Bronchial epithelial cell (primary cell): ENCODE data around the gene FAM81A. TPM values are rescaled to one million over a fixed set of nuclear protein-coding genes. Genes with fewer than 3 reads are reported as not detected.
"Not testable (repeated sequence)": the region's sequence is repeated elsewhere in the genome, so short reads cannot be mapped to it uniquely, and the experiment has no call there.

Experiments
- DNase-seq: peaks from one replicate; pipeline ENCODE4 v3.0.0-alpha.2; 2010; ENCODE audit warnings: low read depth
- FAIRE-seq: peaks from 2 replicates; lab custom pipeline; 2011; peaks lifted over from hg19 to GRCh38; lab: Jason Lieb, UNC
- H3K27me3 ChIP-seq: 2 replicates; pipeline ENCODE4 v1.5.1; 2011; ENCODE audit warnings: low read length; ENCODE audit not compliant: control insufficient read depth, insufficient read depth
- H3K36me3 ChIP-seq: 2 replicates; pipeline ENCODE4 v1.5.1; 2011; ENCODE audit warnings: low read length; ENCODE audit not compliant: control insufficient read depth, insufficient read depth
- H3K4me3 ChIP-seq: 2 replicates; pipeline ENCODE4 v1.5.1; 2011; ENCODE audit warnings: mild to moderate bottlenecking, low read depth, low read length, control low read depth
- total RNA-seq: library from RNA; depleted of rRNA; stranded (reverse); fragments of >200 nt; gene quantifications from 2 replicates; pipeline ENCODE4 v1.2.1, GENCODE V29; 2014
- TF ChIP-seq, protein P1 (sequence below): IDR thresholded peaks from 2 replicates; pipeline ENCODE4 v1.5.1; 2011; ENCODE audit warnings: mild to moderate bottlenecking, moderate library complexity, low read length, control low read depth, inconsistent platforms; ENCODE audit not compliant: insufficient read depth, severe bottlenecking

The FAM81A gene
- total RNA-seq, 1 donor from 2014 or later = 0.26 TPM

DNA sequence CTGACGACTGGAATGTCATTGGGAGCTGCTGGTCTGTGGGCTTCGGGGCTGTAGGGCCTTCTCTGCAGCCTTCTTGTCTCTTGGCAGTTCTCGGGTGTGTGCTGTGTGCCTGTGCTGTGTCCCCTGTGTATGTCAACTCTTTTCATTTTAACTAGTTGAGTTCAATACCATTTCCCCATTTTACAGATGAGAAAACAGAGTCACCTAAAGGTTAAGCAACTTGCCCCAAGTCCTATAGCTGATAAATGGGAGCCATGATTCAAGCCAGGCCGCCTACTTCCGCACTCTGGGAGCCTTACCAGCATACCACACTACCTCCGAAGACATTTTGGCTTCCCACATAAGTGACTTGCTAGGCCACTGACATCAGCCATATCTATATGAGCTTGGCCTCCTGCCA is 85.7 kb downstream of the FAM81A start:
- DNase-seq (no peak), FAIRE-seq (no peak)
- H3K27me3 ChIP-seq = no peaks in the 10 kb centered on the region
- TF ChIP-seq, protein P1, sequence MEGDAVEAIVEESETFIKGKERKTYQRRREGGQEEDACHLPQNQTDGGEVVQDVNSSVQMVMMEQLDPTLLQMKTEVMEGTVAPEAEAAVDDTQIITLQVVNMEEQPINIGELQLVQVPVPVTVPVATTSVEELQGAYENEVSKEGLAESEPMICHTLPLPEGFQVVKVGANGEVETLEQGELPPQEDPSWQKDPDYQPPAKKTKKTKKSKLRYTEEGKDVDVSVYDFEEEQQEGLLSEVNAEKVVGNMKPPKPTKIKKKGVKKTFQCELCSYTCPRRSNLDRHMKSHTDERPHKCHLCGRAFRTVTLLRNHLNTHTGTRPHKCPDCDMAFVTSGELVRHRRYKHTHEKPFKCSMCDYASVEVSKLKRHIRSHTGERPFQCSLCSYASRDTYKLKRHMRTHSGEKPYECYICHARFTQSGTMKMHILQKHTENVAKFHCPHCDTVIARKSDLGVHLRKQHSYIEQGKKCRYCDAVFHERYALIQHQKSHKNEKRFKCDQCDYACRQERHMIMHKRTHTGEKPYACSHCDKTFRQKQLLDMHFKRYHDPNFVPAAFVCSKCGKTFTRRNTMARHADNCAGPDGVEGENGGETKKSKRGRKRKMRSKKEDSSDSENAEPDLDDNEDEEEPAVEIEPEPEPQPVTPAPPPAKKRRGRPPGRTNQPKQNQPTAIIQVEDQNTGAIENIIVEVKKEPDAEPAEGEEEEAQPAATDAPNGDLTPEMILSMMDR = no peak
- H3K4me3 ChIP-seq = no peak overlapping the region
- no peaks in the 10 kb centered on the region for H3K36me3 ChIP-seq

DNA sequence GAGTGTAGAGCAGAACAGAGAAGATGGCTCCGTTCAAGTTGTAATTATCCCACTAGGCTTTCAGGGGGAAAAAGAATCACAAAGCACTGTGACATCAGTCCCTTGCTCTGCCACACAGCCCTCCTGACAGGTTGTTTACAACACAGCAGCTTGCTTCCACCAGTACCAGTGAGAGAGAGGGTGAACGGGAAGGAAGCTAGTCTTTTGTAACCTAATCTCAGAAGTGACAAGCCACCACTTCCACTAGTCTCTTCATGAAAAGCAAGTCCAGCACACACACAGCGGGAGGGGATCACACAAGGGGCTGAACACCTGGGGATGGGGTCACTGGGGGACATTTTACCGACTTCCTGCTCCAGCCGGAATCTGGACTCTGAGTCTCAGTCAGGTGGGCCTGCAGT is 86.3 kb downstream of the FAM81A start:
- H3K27me3 ChIP-seq = no peaks in the 10 kb centered on the region
- DNase-seq (no peak), FAIRE-seq (no peak)
- H3K4me3 ChIP-seq = no peak overlapping the region
- no peaks in the 10 kb centered on the region for H3K36me3 ChIP-seq
- TF ChIP-seq, protein P1 = no peak

DNA sequence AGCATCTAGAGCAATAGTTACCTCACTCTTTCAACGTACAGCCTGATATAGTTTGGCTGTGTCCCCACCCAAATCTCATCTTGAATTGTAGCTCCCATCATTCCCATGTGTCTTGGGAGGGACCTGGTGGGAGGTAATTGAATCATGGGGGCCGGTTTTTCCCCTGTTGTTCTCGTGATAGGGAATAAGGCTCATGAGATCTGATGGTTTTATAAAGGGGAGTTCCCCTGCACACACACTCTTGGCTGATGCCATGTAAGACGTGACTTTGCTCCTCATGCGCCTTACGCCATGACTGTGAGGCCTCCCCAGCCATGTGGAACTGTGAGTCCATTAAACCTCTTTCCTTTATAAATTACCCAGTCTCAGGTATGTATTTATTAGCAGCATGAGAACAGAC is 88.5 kb downstream of the FAM81A start:
- H3K36me3 ChIP-seq, FAIRE-seq, DNase-seq, H3K4me3 ChIP-seq, H3K27me3 ChIP-seq: not testable (repeated sequence)

DNA sequence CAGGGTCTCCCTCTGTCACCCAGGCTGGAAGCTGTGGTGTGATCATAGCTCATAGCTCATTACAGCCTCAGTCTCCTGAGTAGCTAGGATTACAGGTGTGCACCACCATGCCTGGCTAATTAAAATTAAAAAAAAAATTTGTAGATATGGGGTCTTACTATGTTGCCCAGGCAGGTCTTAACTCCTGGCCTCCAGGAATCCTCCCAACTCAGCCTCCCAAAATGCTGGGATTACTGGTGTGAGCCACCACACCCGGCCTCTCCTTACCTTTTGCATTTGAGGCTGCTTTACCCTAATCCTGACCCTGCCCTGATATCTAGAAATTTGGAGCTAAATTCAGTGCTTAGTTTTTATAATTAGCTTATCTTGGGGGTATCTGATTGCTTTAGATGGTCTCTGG is 90.4 kb downstream of the FAM81A start:
- TF ChIP-seq, protein P1 = no peak
- FAIRE-seq (no peak), DNase-seq (no peak)
- H3K36me3 ChIP-seq = no peaks in the 10 kb centered on the region
- H3K4me3 ChIP-seq = no peak overlapping the region
- no peaks in the 10 kb centered on the region for H3K27me3 ChIP-seq

- FAIRE-seq (no peak), DNase-seq (peak; percentile 79)
- no peaks in the 10 kb centered on the region for H3K27me3 ChIP-seq
- TF ChIP-seq, protein P1 = peak; percentile 79
- H3K4me3 ChIP-seq = no peak overlapping the region
- no peaks in the 10 kb centered on the region for H3K36me3 ChIP-seq
Measured at GRCh38 chr15:59528961-59529402, 91.0 kb downstream of the FAM81A start.

DNA sequence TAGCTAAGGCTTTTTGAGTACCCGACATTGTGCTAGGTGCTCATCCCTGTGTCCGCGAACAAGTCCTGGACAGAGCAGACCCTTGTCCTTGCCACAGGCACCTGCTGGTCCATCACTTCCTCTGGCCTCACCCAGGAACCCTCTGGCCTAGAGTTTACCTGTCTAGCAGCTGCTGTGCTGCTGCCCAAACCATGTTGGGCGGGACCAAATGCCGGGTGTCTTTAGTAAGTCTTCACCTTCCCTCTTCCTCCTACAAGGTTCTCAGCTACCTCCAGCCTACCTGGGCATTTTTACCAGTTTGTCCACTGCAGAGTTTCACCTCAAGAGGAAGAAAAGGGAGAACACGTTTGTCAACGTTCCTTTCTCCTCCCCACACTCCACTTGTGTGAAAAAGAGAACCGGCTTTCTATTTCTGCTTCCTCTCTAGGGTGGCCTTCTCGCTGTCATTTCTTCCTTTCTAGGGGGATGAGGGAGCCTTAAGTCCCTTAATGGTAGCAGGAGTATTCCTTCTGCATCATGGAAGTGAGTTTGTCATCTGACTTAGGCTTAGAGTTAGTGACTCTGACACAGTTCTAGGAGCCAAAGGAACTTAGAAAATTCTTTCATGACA is 93.2 kb downstream of the FAM81A start:
- TF ChIP-seq, protein P1 = no peak
- no peaks in the 10 kb centered on the region for H3K36me3 ChIP-seq
- FAIRE-seq = no peak
- no peaks in the 10 kb centered on the region for H3K27me3 ChIP-seq
- no peak for DNase-seq
- H3K4me3 ChIP-seq = no peak overlapping the region
